ENCODE measurements around the gene ISY1. TPM values are rescaled to one million over a fixed set of nuclear protein-coding genes. Genes with fewer than 3 reads are reported as not detected.
"Not testable (repeated sequence)": the region's sequence is repeated elsewhere in the genome, so short reads cannot be mapped to it uniquely, and the experiment has no call there.

The ISY1 gene
- total RNA-seq, 2 donors from 2014 or later: 32.8 to 36.9 TPM

DNA sequence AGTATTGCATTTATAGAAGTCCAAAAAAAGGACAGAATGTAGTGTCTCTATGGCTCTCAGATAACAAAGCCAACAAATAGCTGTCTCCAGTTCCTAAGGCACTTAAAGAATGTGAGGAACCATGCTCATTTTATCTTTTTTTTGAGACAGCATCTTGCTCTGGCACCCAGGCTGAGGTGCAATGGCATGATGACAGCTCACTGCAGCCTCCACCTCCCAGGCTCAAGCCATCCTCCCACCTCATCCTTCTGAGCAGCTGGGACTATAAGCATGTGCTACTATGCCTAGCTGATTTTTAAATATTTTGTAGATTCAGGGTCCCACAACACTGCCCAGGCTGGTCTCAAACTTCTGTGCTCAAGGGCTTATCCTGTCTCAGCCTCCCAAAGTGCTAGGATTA, 16.1 kb downstream of the ISY1 start:
- no peaks in the 10 kb centered on the region for H3K4me1 ChIP-seq
- H3K4me3 ChIP-seq: no peak overlapping the region
- intact Hi-C loops (cut with DNase I): no loop called here
- peaks cover 5% of the 10 kb centered on the region for H3K36me3 ChIP-seq
- no peak overlapping the region for H3K27ac ChIP-seq
- no peaks in the 10 kb centered on the region for H3K27me3 ChIP-seq
- H3K9ac ChIP-seq (ENCODE audit: low read depth in 2 of 2, low read length in 2 of 2): no peak overlapping the region
- H3K9me3 ChIP-seq: no peaks in the 10 kb centered on the region
- no peak for DNase-seq
- no peak for TF ChIP-seq CTCF (IDR thresholded peaks at IDR 0.05)

DNA sequence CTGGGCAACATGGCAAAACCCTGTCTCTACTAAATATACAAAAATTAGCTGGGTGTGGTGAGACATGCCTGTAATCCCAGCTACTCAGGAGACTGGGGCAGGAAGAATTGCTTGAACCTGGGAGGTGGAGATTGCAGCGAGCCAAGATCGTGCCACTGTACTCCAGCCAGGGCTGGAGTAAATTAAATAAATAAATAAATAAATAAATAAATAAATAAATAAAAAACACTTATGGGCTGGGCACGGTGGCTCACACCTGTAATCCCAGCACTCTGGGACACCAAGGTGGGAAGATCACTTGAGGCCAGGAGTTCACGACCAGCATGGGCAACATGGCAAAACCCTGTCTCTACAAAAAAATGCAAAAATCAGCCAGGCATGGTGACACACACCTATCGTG, 19.9 kb downstream of the ISY1 start:
- H3K9me3 ChIP-seq; H3K4me3 ChIP-seq; H3K27ac ChIP-seq; H3K9ac ChIP-seq (ENCODE audit: low read depth in 2 of 2, low read length in 2 of 2); H3K36me3 ChIP-seq; H3K4me1 ChIP-seq; intact Hi-C loops (cut with DNase I); DNase-seq; H3K27me3 ChIP-seq: not testable (repeated sequence)

DNA sequence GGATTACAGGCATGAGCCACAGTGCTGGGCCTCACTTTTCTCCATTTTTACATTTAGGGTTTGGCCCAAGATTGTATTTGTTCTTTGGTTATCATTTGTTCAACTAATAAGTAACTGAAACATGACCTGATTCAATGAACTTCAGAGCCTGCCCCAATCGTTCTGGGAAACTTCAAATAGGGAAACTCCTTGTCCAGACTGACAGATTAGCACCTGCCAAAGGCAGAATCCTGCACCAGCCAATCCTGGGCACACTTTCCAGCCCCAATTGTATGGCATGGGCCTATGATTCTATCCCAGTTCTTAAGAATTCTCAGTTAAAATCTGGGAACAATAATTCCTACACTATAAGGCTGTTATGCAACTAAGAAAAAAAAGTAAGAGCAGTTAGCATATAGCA, 21.0 kb downstream of the ISY1 start:
- H3K36me3 ChIP-seq: no peaks in the 10 kb centered on the region
- no peak for TF ChIP-seq CTCF (IDR thresholded peaks at IDR 0.05)
- no peaks in the 10 kb centered on the region for H3K4me1 ChIP-seq
- H3K27me3 ChIP-seq: no peaks in the 10 kb centered on the region
- no peaks in the 10 kb centered on the region for H3K9me3 ChIP-seq
- intact Hi-C loops (cut with DNase I): loop anchor here (10.0 kb wide), 1 partner anchor 235 kb away; no protein-coding TSS in a partner anchor
- H3K4me3 ChIP-seq: no peak overlapping the region
- no peak overlapping the region for H3K27ac ChIP-seq
- no peak for DNase-seq
- no peak overlapping the region for H3K9ac ChIP-seq (ENCODE audit: low read depth in 2 of 2, low read length in 2 of 2)

DNA sequence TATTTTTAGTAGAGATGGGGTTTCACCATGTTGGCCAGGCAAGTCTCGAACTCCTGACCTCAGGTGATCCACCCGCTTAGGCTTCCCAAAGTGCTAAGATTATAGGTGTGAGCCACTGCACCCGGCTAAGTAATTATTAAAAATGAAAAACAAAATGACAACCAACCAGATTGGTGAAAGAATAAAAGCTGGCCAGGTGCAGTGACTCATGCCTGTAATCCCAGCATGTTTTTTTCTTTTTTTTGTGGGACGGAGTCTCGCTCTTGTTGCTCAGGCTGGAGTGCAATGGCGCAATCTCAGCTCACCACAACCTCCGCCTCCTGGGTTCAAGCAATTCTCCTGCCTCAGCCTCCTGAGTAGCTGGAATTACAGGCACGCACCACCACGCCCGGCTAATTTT, 24.6 kb downstream of the ISY1 start:
- DNase-seq; H3K27me3 ChIP-seq; H3K4me1 ChIP-seq; H3K27ac ChIP-seq; H3K9ac ChIP-seq (ENCODE audit: low read depth in 2 of 2, low read length in 2 of 2); H3K36me3 ChIP-seq; H3K4me3 ChIP-seq; H3K9me3 ChIP-seq: not testable (repeated sequence)
- intact Hi-C loops (cut with DNase I): loop anchor here (10.0 kb wide), 1 partner anchor 231 kb away; no protein-coding TSS in a partner anchor

GRCh38 chr3:129132097-129132866, 28.6 kb downstream of the ISY1 start:
- H3K36me3 ChIP-seq: peaks cover 12% of the 10 kb centered on the region
- no peaks in the 10 kb centered on the region for H3K9me3 ChIP-seq
- no peak overlapping the region for H3K9ac ChIP-seq (ENCODE audit: low read depth in 2 of 2, low read length in 2 of 2)
- no peaks in the 10 kb centered on the region for H3K27me3 ChIP-seq
- intact Hi-C loops (cut with DNase I): loop anchor here (10.0 kb wide), 1 partner anchor 227 kb away; no protein-coding TSS in a partner anchor
- H3K4me1 ChIP-seq: no peaks in the 10 kb centered on the region
- TF ChIP-seq CTCF (IDR thresholded peaks at IDR 0.05): no peak
- no peak overlapping the region for H3K27ac ChIP-seq
- H3K4me3 ChIP-seq: no peak overlapping the region
- DNase-seq: no peak

DNA sequence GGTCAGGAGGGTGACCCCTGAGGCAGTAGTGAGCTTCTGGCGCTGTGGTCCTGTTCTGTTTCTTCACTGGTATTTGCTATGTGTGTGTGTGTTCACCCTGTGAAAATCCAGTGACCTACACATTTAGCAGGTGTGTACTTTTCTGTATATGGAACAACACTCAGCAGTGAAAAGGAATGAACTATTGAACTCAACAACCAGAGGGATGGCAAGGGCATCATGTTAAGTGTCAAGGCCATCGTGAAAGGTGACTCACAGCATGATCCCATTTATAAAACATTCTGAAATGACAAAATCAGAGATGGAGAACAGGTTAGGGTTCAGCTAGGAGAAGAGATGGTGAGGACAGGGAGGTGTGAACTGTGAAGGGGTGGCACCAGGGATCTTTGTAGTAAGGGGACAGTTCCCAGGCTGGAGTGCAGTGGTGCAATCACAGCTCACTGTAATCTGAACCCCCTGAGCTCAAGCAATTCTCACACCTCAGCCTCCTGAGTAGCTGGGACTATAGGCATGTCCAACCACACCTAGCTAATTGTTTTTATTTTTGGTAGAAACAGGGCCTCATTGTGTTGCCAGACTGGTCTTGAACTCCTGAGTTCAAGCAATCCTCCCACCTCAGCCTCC, 29.3 kb downstream of the ISY1 start:
- Histone ChIP-seq H3K27ac (no peak overlapping the region), H3K9me3 (no peaks in the 10 kb centered on the region), H3K9ac (ENCODE audit: low read depth in 2 of 2, low read length in 2 of 2) (no peak overlapping the region), H3K4me3 (no peak overlapping the region), H3K36me3 (peaks cover 12% of the 10 kb centered on the region), H3K4me1 (no peaks in the 10 kb centered on the region), H3K27me3 (no peaks in the 10 kb centered on the region)
- DNase-seq: no peak
- no peak for TF ChIP-seq CTCF (IDR thresholded peaks at IDR 0.05)
- intact Hi-C loops (cut with DNase I): loop anchor here (10.0 kb wide), 1 partner anchor 227 kb away; no protein-coding TSS in a partner anchor
